ENCODE measurements around the gene PNPLA6. TPM values are rescaled to one million over a fixed set of nuclear protein-coding genes. Genes with fewer than 3 reads are reported as not detected.

Gene PNPLA6
- polyA plus RNA-seq, 1 donor (not counting 4 experiments of a cell fraction or from before 2014, with no cell fraction given) = 22.4 TPM

GRCh38 chr19:7502552-7502951 lies 33.0 kb upstream of the PNPLA6 start:
- H3K36me3 ChIP-seq (ENCODE audit: control insufficient read depth in 2 of 2, extremely low read depth in 1 of 2, insufficient read depth in 2 of 2, low read length in 2 of 2) = no peaks in the 10 kb centered on the region
- no peaks in the 10 kb centered on the region for H4K20me1 ChIP-seq (ENCODE audit: control insufficient read depth, extremely low read depth, insufficient read depth, low read length)
- no peak overlapping the region for H3K9ac ChIP-seq (ENCODE audit: control insufficient read depth, extremely low read depth, insufficient read depth, low read length)
- H3K27ac ChIP-seq (ENCODE audit: control insufficient read depth, insufficient read depth, low read length) = no peak overlapping the region
- no peaks in the 10 kb centered on the region for H3K9me1 ChIP-seq (ENCODE audit: control insufficient read depth, extremely low read depth, insufficient read depth, low read length)
- peaks cover 4% of the 10 kb centered on the region for H3K27me3 ChIP-seq (ENCODE audit: control insufficient read depth, extremely low read depth, insufficient read depth, low read length)
- TF ChIP-seq EZH2 (IDR thresholded peaks at IDR 0.05; ENCODE audit: low read length) (no peak), CTCF (optimal IDR thresholded peaks at IDR 0.05 in 1 of 3, IDR thresholded peaks at IDR 0.05 in 1 of 3, conservative IDR thresholded peaks at IDR 0.05 in 1 of 3; ENCODE audit: extremely low read depth in 1 of 3, insufficient read depth in 2 of 3, low read length in 3 of 3) (no peak)
- no peaks in the 10 kb centered on the region for H3K79me2 ChIP-seq (ENCODE audit: control insufficient read depth, insufficient read depth, low read length)
- no peaks in the 10 kb centered on the region for H3K9me3 ChIP-seq (ENCODE audit: control insufficient read depth, low read depth, low read length)
- no peak for FAIRE-seq
- dilution Hi-C loops (cut with MboI; ENCODE audit: extremely low pct_ligation_motif_present, low sequenced_read_pairs) = no loop called here
- no peak overlapping the region for H3K4me2 ChIP-seq (ENCODE audit: control insufficient read depth, extremely low read depth, insufficient read depth, low read depth, low read length)
- H3K4me1 ChIP-seq (ENCODE audit: control insufficient read depth, extremely low read depth, insufficient read depth, low read length) = peaks cover 2% of the 10 kb centered on the region
- no peak for DNase-seq (ENCODE audit: low read depth, low spot score)
- no peak overlapping the region for H2AFZ ChIP-seq (ENCODE audit: control insufficient read depth, low read length)
- no peak overlapping the region for H3K4me3 ChIP-seq (ENCODE audit: control insufficient read depth in 2 of 3, extremely low read depth in 1 of 3, insufficient read depth in 2 of 3, low read depth in 1 of 3, low read length in 3 of 3)

- Histone ChIP-seq H3K27me3 (ENCODE audit: control insufficient read depth, extremely low read depth, insufficient read depth, low read length) (peaks cover 4% of the 10 kb centered on the region), H3K36me3 (ENCODE audit: control insufficient read depth in 2 of 2, extremely low read depth in 1 of 2, insufficient read depth in 2 of 2, low read length in 2 of 2) (no peaks in the 10 kb centered on the region), H2AFZ (ENCODE audit: control insufficient read depth, low read length) (no peak overlapping the region), H3K4me2 (ENCODE audit: control insufficient read depth, extremely low read depth, insufficient read depth, low read depth, low read length) (no peak overlapping the region), H3K4me1 (ENCODE audit: control insufficient read depth, extremely low read depth, insufficient read depth, low read length) (peaks cover 2% of the 10 kb centered on the region), H3K27ac (ENCODE audit: control insufficient read depth, insufficient read depth, low read length) (no peak overlapping the region), H3K79me2 (ENCODE audit: control insufficient read depth, insufficient read depth, low read length) (no peaks in the 10 kb centered on the region), H3K9ac (ENCODE audit: control insufficient read depth, extremely low read depth, insufficient read depth, low read length) (no peak overlapping the region), H3K4me3 (ENCODE audit: control insufficient read depth in 2 of 3, extremely low read depth in 1 of 3, insufficient read depth in 2 of 3, low read depth in 1 of 3, low read length in 3 of 3) (no peak overlapping the region), H3K9me3 (ENCODE audit: control insufficient read depth, low read depth, low read length) (no peaks in the 10 kb centered on the region), H3K9me1 (ENCODE audit: control insufficient read depth, extremely low read depth, insufficient read depth, low read length) (no peaks in the 10 kb centered on the region), H4K20me1 (ENCODE audit: control insufficient read depth, extremely low read depth, insufficient read depth, low read length) (no peaks in the 10 kb centered on the region)
- TF ChIP-seq EZH2 (IDR thresholded peaks at IDR 0.05; ENCODE audit: low read length) (no peak), CTCF (optimal IDR thresholded peaks at IDR 0.05 in 1 of 3, IDR thresholded peaks at IDR 0.05 in 1 of 3, conservative IDR thresholded peaks at IDR 0.05 in 1 of 3; ENCODE audit: extremely low read depth in 1 of 3, insufficient read depth in 2 of 3, low read length in 3 of 3) (no peak)
- dilution Hi-C loops (cut with MboI; ENCODE audit: extremely low pct_ligation_motif_present, low sequenced_read_pairs) = no loop called here
- FAIRE-seq = no peak
- no peak for DNase-seq (ENCODE audit: low read depth, low spot score)
Measured at GRCh38 chr19:7504684-7505083, 30.8 kb upstream of the PNPLA6 start.

Data from keratinocyte (primary cell).